ENCODE measurements around the gene DRAXIN. TPM values are rescaled to one million over a fixed set of nuclear protein-coding genes. Genes with fewer than 3 reads are reported as not detected.

Gene DRAXIN
- total RNA-seq, 4 donors from 2014 or later, result 0.08 to 0.10 (median 0.08) TPM; not detected in 1

GRCh38 chr1:11645670-11646265 lies 45.7 kb upstream of the DRAXIN start:
- H3K27ac ChIP-seq, result no peak overlapping the region
- H3K27me3 ChIP-seq, result peaks cover 17% of the 10 kb centered on the region
- 34% methylated on average over 8 of the region's 8 CpGs for WGBS
- no peaks in the 10 kb centered on the region for H3K9me3 ChIP-seq
- no peak overlapping the region for H3K4me3 ChIP-seq
- no peaks in the 10 kb centered on the region for H3K36me3 ChIP-seq
- TF ChIP-seq EP300 (IDR thresholded peaks at IDR 0.05), result no peak
- peak; percentile 25 to 69 for TF ChIP-seq CTCF (IDR thresholded peaks at IDR 0.05)
- no peak for TF ChIP-seq POLR2AphosphoS5 (IDR thresholded peaks at IDR 0.05)
- TF ChIP-seq POLR2A (IDR thresholded peaks at IDR 0.05), result no peak
- peaks cover 14% of the 10 kb centered on the region for H3K4me1 ChIP-seq
- no peak for DNase-seq (ENCODE audit: low spot score in 2 of 2)

- no peak for DNase-seq (ENCODE audit: low spot score in 2 of 2)
Measured at GRCh38 chr1:11646317-11646716, 45.2 kb upstream of the DRAXIN start.

GRCh38 chr1:11647333-11647732 lies 44.2 kb upstream of the DRAXIN start:
- WGBS, result 88% methylated on average over 7 of the region's 7 CpGs
- Histone ChIP-seq H3K27me3 (peaks cover 10% of the 10 kb centered on the region), H3K4me3 (no peak overlapping the region), H3K4me1 (peaks cover 14% of the 10 kb centered on the region), H3K27ac (no peak overlapping the region), H3K9me3 (no peaks in the 10 kb centered on the region), H3K36me3 (no peaks in the 10 kb centered on the region)
- no peak for TF ChIP-seq POLR2A (IDR thresholded peaks at IDR 0.05)
- TF ChIP-seq CTCF (IDR thresholded peaks at IDR 0.05), result no peak
- no peak for TF ChIP-seq EP300 (IDR thresholded peaks at IDR 0.05)
- DNase-seq (ENCODE audit: low spot score in 2 of 2), result no peak

More at GRCh38 chr1:11646317-11646716, 45.2 kb upstream of the DRAXIN start:
- Histone ChIP-seq H3K9me3 (no peaks in the 10 kb centered on the region), H3K4me1 (peaks cover 14% of the 10 kb centered on the region), H3K36me3 (no peaks in the 10 kb centered on the region), H3K4me3 (no peak overlapping the region), H3K27me3 (peaks cover 15% of the 10 kb centered on the region), H3K27ac (no peak overlapping the region)
- TF ChIP-seq POLR2AphosphoS5 (IDR thresholded peaks at IDR 0.05) (no peak), POLR2A (IDR thresholded peaks at IDR 0.05) (no peak), CTCF (IDR thresholded peaks at IDR 0.05) (no peak), EP300 (IDR thresholded peaks at IDR 0.05) (no peak)
- WGBS, result 82% methylated on average over 9 of the region's 9 CpGs

- H3K4me1 ChIP-seq, result peaks cover 14% of the 10 kb centered on the region
- no peak for DNase-seq (ENCODE audit: low spot score in 2 of 2)
- H3K9me3 ChIP-seq, result no peaks in the 10 kb centered on the region
- no peak overlapping the region for H3K4me3 ChIP-seq
- TF ChIP-seq EP300 (IDR thresholded peaks at IDR 0.05), result no peak
- TF ChIP-seq CTCF (IDR thresholded peaks at IDR 0.05), result no peak
- no peak for TF ChIP-seq POLR2A (IDR thresholded peaks at IDR 0.05)
- no peak for TF ChIP-seq POLR2AphosphoS5 (IDR thresholded peaks at IDR 0.05)
- no peaks in the 10 kb centered on the region for H3K36me3 ChIP-seq
- 61% methylated on average over 4 of the region's 6 CpGs for WGBS
- H3K27me3 ChIP-seq, result peaks cover 10% of the 10 kb centered on the region
- no peak overlapping the region for H3K27ac ChIP-seq
Measured at GRCh38 chr1:11648039-11648438, 43.5 kb upstream of the DRAXIN start.

DNA sequence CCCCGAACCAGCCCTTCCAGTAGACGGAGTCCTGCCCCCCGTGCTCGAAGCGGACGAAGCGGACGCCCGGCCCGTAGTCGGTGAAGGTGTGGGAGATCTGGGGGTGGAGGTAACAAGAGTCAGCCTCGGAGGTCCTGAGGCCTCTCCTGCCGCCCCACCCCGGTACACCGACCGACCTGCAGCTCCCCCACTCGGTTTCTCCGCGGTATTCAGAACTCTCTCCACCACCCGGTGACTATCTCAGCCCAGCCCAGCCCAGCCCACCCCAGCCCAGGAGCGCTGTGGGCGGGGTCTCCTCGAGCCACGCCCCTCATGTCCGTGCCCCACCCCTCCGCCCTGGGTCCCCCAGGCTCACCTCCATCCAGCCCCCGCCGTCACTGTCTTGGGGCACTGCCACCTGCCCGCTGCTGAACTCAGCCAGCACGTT lies 42.8 kb upstream of the DRAXIN start:
- H3K36me3 ChIP-seq, result no peaks in the 10 kb centered on the region
- TF ChIP-seq POLR2A (IDR thresholded peaks at IDR 0.05) (no peak), POLR2AphosphoS5 (IDR thresholded peaks at IDR 0.05) (no peak), CTCF (IDR thresholded peaks at IDR 0.05) (no peak), EP300 (IDR thresholded peaks at IDR 0.05) (no peak)
- H3K27ac ChIP-seq, result no peak overlapping the region
- H3K9me3 ChIP-seq, result no peaks in the 10 kb centered on the region
- peaks cover 10% of the 10 kb centered on the region for H3K27me3 ChIP-seq
- peaks cover 18% of the 10 kb centered on the region for H3K4me1 ChIP-seq
- DNase-seq (ENCODE audit: low spot score in 2 of 2), result no peak
- no peak overlapping the region for H3K4me3 ChIP-seq
- 40% methylated on average over 1 of the region's 30 CpGs for WGBS

Data from suprapubic skin (tissue), 4 donors.